Activated CD4-positive, alpha-beta T cell treated with anti-CD3 and anti-CD28 coated beads, Interleukin-2, amount 50 U/mL, for 16 hours (primary cell): ENCODE results near the gene CYP26B1.

ENCODE experiments used
- DNase-seq: peaks from one replicate; pipeline ENCODE4 v3.0.0-alpha.2; 2020

Gene CYP26B1, protein sequence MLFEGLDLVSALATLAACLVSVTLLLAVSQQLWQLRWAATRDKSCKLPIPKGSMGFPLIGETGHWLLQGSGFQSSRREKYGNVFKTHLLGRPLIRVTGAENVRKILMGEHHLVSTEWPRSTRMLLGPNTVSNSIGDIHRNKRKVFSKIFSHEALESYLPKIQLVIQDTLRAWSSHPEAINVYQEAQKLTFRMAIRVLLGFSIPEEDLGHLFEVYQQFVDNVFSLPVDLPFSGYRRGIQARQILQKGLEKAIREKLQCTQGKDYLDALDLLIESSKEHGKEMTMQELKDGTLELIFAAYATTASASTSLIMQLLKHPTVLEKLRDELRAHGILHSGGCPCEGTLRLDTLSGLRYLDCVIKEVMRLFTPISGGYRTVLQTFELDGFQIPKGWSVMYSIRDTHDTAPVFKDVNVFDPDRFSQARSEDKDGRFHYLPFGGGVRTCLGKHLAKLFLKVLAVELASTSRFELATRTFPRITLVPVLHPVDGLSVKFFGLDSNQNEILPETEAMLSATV

GRCh38 chr2:72147303-72147971 is at the start of gene CYP26B1:
TSS of gene CYP26B1 (minus strand) at chr2:72147862. CDS start at chr2:72147834, 28 bp downstream.
- DNase-seq: no peak

- DNase-seq: no peak
Measured at GRCh38 chr2:72193723-72194122, 46.1 kb upstream of the CYP26B1 start.

DNA sequence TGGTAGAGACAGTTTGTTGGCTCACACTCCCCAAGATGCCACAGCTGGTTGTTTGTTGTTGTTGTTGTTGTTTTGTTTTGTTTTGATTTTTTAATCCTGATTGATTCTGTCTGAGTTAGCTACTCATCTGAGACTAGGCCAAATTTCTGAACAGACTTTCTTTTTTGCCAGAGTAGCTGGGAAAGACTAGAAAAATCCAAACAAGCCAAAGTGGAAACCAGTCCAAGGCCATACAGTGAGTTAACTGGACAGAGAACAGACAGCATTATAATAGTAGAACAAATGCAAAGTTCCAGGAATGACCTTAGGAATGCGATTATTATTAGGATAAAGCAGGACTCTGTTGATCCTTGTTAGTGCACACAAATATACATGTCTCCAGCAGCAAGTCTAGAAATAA is 43.8 kb upstream of the CYP26B1 start:
- DNase-seq: no peak

DNA sequence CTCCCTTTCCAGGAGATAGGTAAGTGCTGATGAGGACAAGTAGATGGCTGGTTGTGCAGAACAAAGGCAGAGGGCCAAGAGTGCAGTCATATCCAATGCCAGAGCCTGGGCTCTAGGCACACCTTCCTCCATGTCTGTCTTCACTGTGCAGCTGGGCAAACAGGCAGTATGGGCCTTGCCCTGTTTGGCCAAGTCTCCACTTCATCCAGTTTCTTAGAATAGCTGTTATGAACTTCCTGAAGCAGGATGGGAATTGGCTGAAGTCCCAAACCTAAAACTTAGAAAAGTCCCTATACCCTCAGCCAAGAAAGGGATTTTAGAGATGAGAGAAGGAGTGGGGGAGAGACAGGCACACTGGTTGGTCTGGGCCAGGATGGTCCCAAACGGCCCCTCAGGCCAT is 37.5 kb upstream of the CYP26B1 start:
- no peak for DNase-seq

DNA sequence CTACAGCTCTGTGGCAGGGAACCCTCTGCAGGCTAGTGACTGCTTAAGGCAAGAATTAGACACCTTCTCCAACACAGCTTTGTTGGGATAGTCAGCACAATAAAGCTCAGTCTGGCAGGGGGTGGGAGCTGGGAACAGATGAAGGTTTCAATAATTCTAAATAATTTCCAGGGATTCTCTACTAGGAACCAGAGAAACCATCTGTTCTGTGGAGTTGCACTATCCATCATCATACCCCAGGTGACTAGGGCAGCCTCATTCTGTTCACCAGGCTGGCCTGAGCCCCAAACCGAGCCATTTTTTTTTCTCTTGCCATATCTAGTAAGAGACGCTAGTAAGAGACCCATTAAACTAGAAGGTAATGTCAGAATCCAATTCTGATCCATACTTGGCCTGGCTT is 35.8 kb upstream of the CYP26B1 start:
- DNase-seq: no peak

DNA sequence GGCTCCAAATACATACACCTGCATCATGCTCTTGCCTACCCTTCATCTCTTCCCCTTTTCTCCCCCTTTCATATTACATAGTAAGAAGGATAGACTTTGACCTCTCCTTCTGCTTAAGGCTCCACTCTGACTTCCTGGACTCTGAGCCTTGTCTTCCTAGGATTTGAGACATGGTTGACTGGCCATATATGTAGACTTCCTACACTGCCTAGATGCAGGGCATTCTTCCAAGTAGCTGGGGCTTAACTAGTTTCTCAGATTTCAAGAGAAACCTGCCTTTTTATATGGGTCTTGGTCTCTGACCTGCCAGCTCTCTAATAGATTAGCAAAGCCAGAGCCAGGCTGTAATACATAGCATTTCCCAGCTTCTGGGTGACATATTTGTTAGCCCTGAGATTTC is 35.4 kb upstream of the CYP26B1 start:
- DNase-seq: no peak

DNA sequence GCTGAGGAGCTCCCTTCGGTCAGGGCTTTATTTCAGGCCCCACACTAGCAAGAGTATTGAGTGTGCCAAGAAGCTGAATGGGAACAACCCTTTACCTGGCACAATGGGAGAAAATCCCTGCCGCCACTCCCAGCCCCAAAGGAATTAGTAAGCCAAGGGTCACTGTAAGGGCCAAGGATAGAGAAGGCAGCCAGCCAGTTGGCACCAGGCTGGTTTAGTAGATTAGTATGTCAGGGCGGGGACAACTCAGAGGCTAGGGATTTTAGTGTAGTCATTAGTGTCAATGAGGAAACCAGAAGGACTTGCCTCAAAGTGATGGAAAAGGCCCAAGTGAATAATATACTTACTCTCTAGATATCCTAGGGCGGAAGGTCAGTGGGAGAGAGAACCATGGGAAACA is 34.9 kb upstream of the CYP26B1 start:
- no peak for DNase-seq

DNA sequence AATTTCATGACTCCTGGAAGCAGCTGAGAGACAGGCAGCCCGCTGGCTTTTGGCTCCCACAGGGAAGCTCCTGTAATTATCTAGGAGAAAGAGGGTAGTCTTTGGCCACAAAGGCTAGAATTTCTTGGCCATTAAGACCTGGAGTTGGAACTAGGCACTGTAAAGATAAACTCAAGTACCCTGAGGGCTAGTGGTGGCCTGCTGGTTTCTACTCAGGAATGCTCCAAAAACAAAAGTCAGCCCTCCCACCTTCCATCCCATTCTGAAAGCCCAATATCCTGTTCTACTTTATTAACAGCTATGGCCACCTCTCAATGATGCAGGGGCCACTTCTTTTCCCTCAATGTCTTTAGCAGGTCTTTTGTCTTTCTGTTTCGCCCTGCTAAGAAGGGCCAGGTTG is 34.0 kb upstream of the CYP26B1 start:
- no peak for DNase-seq

DNA sequence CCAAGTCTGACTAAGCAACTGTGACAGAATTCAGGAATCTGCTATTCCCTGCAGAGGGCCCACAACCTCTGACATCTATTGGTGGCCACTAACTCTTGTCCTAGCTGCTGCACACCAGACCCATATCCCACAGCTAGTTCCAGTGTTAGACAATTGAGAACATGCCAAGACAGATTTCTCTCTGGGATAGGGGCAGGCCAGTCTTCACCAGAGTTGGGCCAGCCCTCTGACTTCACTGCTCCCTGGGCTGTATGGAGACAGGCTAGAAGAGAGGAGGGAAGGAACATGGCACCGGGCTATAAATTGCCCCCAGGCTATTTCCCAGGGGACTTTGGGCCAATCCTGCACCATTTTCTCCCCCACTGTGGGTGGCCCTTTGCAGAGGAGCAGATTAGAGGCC is 32.7 kb upstream of the CYP26B1 start:
- no peak for DNase-seq

GRCh38 chr2:72178551-72178950 is 30.9 kb upstream of the CYP26B1 start:
- no peak for DNase-seq

- DNase-seq: no peak
Measured at GRCh38 chr2:72176281-72176680, 28.6 kb upstream of the CYP26B1 start.

GRCh38 chr2:72175636-72176035 is 28.0 kb upstream of the CYP26B1 start:
- DNase-seq: no peak

DNA sequence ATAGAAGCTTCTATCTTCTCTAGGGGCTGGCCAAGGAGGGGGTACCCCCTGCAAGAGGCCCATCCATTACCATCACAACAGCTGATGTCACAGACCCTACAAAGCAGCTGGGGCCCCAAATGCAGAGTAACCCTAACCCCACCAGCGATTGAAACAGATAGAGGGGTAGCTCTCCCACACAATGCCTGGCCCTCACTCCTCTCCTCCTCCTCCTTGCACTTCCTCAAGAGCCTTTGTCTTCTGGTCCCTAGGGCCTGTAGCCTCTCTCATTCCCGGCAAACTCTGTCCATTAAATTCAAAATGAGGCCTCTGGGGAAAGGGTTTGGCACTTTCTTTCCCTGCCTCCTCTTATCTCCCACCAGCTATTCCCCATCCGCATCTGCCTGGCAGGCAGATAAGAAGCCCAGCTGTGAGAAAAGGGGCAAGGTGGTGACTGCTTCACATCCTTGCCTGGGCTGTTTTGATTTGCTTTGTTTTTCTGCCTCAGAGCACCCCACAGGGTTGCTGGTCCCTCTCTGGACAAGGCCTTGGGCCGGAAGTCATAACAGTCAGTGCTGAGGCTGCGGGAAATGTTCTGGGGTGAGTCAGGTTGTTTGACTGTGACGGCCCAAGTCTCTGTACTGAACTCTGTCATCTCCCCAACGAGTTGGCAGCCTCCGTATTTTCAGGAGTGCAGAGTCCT is 26.1 kb upstream of the CYP26B1 start:
- no peak for DNase-seq

DNA sequence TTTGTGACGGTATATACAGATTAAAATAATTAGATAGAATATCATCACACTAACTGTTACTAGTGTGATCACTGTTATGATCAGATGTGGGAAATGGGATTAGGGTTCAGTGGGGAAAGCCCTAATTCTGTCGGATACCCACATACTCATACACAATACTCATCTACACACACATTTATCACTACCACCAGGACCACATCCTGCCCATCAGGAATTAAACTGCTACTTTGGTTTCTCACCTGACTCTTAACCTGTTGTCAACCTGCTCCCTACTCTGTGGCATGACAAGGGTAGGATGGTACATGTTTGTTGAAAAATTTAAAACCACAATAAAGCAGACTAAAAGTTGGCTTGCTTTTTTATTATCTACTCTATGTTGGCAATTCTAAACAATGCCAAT is 24.8 kb upstream of the CYP26B1 start:
- DNase-seq: no peak

DNA sequence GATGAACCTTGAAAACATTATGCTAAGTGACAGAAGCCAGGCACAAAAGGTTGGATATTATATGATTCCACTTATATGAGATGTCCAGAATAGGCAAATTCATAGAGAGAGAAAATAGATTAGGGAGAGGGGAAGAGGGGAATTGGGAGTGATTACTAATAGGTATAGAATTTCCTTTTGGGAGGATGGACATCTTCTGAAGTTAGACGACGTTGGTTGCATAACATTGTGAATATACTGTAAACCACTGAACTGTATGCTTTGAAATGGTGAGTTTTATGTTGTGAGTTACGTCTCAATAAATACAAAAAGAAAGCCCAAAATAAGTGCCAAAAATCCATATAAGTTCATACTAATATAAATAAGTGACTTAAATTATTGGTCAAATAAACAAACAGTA is 18.6 kb upstream of the CYP26B1 start:
- no peak for DNase-seq

- DNase-seq: no peak
Measured at GRCh38 chr2:72165792-72166191, 18.1 kb upstream of the CYP26B1 start.

GRCh38 chr2:72162574-72162973 is 14.9 kb upstream of the CYP26B1 start:
- no peak for DNase-seq

GRCh38 chr2:72159211-72159993 is 11.7 kb upstream of the CYP26B1 start:
- no peak for DNase-seq

DNA sequence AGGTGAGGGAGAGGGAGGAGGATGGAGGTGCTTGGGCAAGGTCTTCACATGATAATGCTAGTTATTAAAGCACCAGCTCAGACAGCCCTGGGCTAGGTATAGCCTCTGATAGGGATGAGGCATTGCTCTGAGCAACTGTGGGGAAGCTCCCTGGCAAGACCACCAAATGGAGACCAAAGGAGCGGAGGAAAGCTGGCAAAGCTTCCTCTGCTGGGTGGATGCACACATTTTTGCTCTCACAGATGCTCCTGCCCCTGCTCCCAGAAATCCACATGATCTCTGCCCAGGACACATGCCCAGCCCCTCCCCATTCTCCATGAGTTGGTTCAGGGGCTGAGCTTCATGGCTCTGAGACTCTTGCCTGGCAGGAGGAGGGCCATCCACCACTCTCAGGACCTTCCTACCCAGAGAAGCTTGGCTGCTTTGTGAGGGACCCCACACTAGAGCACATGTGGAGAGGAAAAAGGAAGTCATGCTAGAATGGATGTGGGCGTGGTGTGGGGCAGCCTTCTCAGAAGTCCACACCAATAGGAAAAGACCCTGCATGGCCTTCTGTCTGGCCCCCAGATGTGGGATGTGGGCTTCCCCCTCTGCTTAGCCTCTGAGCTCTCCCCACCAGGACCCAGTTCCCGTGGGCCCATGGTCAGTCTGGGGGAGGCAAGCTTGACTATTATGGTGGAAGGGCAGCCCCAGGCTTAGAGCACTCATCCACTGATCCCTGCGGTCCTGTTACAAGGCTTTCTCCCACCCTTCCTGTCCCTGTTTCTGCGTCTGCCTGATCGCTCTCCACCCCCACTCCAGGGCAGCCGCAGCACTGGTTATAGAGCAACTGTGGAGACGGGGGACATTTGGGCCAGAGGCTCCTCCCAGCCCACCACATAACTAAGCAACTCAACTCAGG is 10.5 kb upstream of the CYP26B1 start:
- DNase-seq: no peak

DNA sequence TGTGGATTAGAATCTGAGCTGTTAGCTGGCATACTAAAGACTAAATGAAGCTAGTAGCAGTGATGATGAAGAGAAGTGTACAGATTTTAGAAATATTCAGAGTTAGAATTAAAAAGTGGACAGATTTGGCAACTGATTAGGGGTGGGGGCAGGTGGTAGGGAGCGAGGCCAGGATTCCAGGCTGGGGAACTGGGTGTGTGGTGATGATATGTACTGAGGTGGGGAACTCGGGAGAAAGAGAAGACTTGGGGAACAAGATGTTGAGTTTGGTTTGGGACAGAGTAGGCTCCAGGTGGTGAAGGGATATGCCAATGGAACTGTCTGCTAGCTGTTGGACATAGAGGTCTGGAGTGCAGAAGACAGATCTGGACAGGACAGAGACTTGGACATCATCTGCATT is 9.2 kb upstream of the CYP26B1 start:
- DNase-seq: no peak

DNA sequence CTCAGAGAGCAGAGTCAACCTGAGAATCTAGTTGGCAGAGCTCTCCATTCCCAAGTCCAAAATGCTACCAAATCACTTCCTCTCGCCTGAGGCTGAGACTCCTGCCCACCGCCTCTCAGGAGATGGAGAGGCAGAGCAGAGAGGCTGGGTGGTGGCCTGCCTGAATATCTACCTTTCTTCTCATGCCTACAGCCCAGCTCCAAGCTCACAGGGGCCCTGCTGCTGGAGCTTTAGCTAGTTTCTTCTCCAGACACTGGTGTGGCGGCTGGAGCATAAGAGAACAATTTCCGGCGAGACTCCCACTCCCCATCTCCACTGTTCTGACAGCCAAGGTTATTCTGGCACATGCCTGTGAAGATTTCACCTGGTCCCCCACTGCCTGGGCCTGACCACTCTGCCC is 8.1 kb upstream of the CYP26B1 start:
- no peak for DNase-seq

DNA sequence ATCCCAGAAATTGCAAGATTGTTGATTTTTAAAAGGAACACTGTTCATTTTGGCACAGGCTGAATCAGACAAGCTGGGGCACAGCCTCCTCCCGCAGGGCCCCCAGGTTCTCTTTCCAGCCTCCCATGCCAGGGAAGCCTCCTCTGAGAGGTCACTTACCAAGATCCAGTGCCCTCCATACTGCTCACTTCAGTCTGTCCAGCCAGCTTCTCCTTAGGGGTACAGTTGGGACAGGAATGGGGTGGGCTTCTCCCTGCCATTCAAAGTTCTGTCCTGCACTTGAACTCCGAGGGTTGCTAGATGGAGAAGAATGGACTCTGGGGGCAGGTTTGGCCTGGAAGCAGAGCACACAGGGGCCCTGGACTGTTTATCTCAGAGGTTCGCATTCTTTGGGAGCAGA is 7.5 kb upstream of the CYP26B1 start:
- no peak for DNase-seq
